ENCODE data around the gene NKAPD1. TPM values are rescaled to one million over a fixed set of nuclear protein-coding genes. Genes with fewer than 3 reads are reported as not detected.

NKAPD1 gene
- polyA plus RNA-seq, 3 donors = 5.3 to 9.4 (median 7.7) TPM

- no peak for TF ChIP-seq CTCF (IDR thresholded peaks at IDR 0.05)
- intact Hi-C loops (cut with micrococcal nuclease) = loop anchor here (5.0 kb wide), 1 partner anchor 34 kb away; no protein-coding TSS in a partner anchor
- Mint-ChIP-seq H3K9me3 (no peaks in the 10 kb centered on the region), H3K36me3 (peaks cover 3 to 8% of the 10 kb centered on the region in 2 donors), H3K27ac (peak overlapping the region in 1 of 7 donors; percentile 18), H3K27me3 (ENCODE audit: low read depth in 3 of 3) (no peaks in the 10 kb centered on the region), H3K4me3 (no peak overlapping the region), H3K4me1 (peaks cover 28% of the 10 kb centered on the region)
- no peaks in the 10 kb centered on the region for H3K9me3 ChIP-seq (replicated peaks in 1 of 2; ENCODE audit: control insufficient read depth in 1 of 2, insufficient read depth in 1 of 2, low read length in 2 of 2)
- peaks cover 22 to 29% of the 10 kb centered on the region in 2 donors for H3K4me1 ChIP-seq (ENCODE audit: control insufficient read depth in 1 of 2, insufficient read depth in 2 of 2, low read length in 2 of 2)
- H4K20me1 ChIP-seq (ENCODE audit: insufficient read depth, low read length) = no peaks in the 10 kb centered on the region
- DNase-seq = no peak
- H3K36me3 ChIP-seq (replicated peaks in 1 of 2; ENCODE audit: control insufficient read depth in 1 of 2, insufficient read depth in 2 of 2, low read length in 2 of 2) = no peaks in the 10 kb centered on the region
- no peak overlapping the region for H2AFZ ChIP-seq (ENCODE audit: insufficient read depth, low read depth, low read length, poor library complexity, severe bottlenecking)
- no peaks in the 10 kb centered on the region for H3K79me2 ChIP-seq (ENCODE audit: insufficient read depth, low read length)
- no peak overlapping the region for H3K4me2 ChIP-seq (replicated peaks; ENCODE audit: extremely low read depth, low read length, poor library complexity, severe bottlenecking)
- no peak overlapping the region for H3K4me3 ChIP-seq (replicated peaks in 1 of 3; ENCODE audit: low read depth in 2 of 3, low read length in 3 of 3)
- whole genome bisulfite sequencing (ENCODE audit: insufficient coverage) = 100% methylated on average over 4 of the region's 4 CpGs
- H3K9ac ChIP-seq (ENCODE audit: insufficient read depth, low read length, poor library complexity, severe bottlenecking) = no peak overlapping the region
- no peaks in the 10 kb centered on the region for H3K27me3 ChIP-seq (ENCODE audit: control insufficient read depth in 2 of 2, insufficient read depth in 2 of 2, low read length in 2 of 2)
- H3K27ac ChIP-seq (ENCODE audit: low read depth in 1 of 2, low read length in 2 of 2) = no peak overlapping the region
Observed at GRCh38 chr11:112123129-112123528, 49.0 kb downstream of the NKAPD1 start.

GRCh38 chr11:112127056-112127455, 53.0 kb downstream of the NKAPD1 start:
- H3K36me3 ChIP-seq (replicated peaks in 1 of 2; ENCODE audit: control insufficient read depth in 1 of 2, insufficient read depth in 2 of 2, low read length in 2 of 2) = no peaks in the 10 kb centered on the region
- H3K36me3 Mint-ChIP-seq = peaks cover 3 to 7% of the 10 kb centered on the region in 2 donors
- H3K4me1 Mint-ChIP-seq = peaks cover 22% of the 10 kb centered on the region
- peaks cover 0 to 2% (median 0%) of the 10 kb centered on the region in 3 donors for H3K27me3 Mint-ChIP-seq (ENCODE audit: low read depth in 3 of 3)
- no peak for TF ChIP-seq CTCF (IDR thresholded peaks at IDR 0.05)
- no peak overlapping the region for H3K4me3 ChIP-seq (replicated peaks in 1 of 3; ENCODE audit: low read depth in 2 of 3, low read length in 3 of 3)
- H3K9me3 Mint-ChIP-seq = peaks cover 0 to 1% (median 0%) of the 10 kb centered on the region in 7 donors
- no peak overlapping the region for H3K4me2 ChIP-seq (replicated peaks; ENCODE audit: extremely low read depth, low read length, poor library complexity, severe bottlenecking)
- DNase-seq = no peak
- no peaks in the 10 kb centered on the region for H3K27me3 ChIP-seq (ENCODE audit: control insufficient read depth in 2 of 2, insufficient read depth in 2 of 2, low read length in 2 of 2)
- H3K9me3 ChIP-seq (replicated peaks in 1 of 2; ENCODE audit: control insufficient read depth in 1 of 2, insufficient read depth in 1 of 2, low read length in 2 of 2) = no peaks in the 10 kb centered on the region
- no peaks in the 10 kb centered on the region for H4K20me1 ChIP-seq (ENCODE audit: insufficient read depth, low read length)
- H3K4me3 Mint-ChIP-seq = no peak overlapping the region
- no peak overlapping the region for H2AFZ ChIP-seq (ENCODE audit: insufficient read depth, low read depth, low read length, poor library complexity, severe bottlenecking)
- intact Hi-C loops (cut with micrococcal nuclease) = no loop called here
- WGBS (ENCODE audit: insufficient coverage) = 100% methylated on average over 1 of the region's 2 CpGs
- H3K79me2 ChIP-seq (ENCODE audit: insufficient read depth, low read length) = no peaks in the 10 kb centered on the region
- no peak overlapping the region for H3K27ac ChIP-seq (ENCODE audit: low read depth in 1 of 2, low read length in 2 of 2)
- no peak overlapping the region for H3K9ac ChIP-seq (ENCODE audit: insufficient read depth, low read length, poor library complexity, severe bottlenecking)
- H3K4me1 ChIP-seq (ENCODE audit: control insufficient read depth in 1 of 2, insufficient read depth in 2 of 2, low read length in 2 of 2) = peaks cover 18 to 19% of the 10 kb centered on the region in 2 donors
- no peak overlapping the region for H3K27ac Mint-ChIP-seq

Measured in CD14-positive monocyte (primary cell).